ENCODE results near the gene PPM1L.

Gene PPM1L

DNA sequence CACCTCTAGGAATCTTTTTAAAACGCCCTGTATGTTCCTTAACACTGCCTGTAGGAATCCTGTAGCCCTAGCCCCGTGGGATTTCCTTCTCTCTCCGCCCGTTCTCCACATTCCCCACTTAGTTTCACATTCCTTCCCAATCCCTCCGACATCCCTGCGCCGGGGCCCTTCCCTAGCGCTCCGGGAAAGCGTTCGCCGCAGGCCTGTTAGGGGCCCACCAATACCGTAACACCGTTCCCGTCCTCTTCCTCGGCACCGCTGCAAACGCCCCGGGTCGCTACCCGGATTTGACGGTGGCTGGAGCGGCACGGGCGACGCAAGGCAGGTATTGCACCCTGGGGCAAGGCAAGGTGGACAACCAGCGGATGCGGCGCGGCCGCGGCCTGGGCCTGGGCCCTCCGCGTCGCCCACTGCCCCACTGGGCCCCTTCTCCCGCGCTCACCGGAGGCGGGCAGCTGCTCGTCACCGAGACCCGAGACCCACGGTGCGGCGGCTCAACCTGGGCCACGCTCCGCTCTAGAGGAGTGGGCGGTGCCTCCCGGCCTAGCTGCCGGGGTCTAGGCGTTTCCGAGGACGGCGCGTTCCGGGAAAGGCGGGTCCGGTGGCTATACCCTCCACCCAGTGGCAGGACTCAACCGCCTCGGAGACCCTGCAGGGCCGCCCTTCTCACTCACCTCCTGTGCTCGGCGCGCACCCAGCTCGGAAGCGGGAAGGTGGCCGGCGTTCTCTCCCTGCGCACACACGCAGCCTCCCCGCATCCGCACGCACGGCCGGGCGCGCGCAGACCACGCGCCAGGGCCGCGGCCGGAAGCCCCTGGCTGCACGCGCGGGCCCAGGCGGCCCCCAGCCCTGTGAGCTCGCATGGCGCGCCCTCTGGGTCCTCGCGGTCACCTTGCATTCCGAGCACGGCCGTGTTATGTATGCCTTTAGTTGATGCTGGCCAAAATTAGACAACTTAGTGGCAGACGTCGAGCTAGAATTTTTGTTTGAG, 348.8 kb downstream of the PPM1L start, which contains the start of gene B3GALNT1:
Gene B3GALNT1, minus strand, starts transcription at position 789 of the 991 bp plus-strand sequence. CDS start 18,595 bp downstream, outside the sequence.
- DNase-seq: peak; percentile 50

DNA sequence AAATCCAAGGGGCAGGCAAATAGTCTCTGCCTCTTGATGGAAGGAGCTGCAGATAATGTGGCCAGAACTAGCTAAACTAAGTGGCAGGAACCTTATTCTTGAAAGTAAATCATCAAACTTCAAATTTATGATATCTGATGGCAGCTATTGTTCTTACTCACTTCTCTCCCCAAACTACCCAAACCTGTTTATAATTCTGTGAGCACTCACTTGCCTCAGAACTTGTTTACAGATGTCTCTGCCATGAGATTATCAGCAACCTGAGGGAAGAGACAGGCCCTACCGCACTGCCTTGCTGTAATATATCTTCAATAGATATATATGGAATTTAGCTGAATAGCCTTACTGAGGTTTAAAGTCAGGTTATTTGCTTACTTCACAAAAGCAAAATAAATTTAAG, 351.3 kb downstream of the PPM1L start:
- no peak for DNase-seq

DNA sequence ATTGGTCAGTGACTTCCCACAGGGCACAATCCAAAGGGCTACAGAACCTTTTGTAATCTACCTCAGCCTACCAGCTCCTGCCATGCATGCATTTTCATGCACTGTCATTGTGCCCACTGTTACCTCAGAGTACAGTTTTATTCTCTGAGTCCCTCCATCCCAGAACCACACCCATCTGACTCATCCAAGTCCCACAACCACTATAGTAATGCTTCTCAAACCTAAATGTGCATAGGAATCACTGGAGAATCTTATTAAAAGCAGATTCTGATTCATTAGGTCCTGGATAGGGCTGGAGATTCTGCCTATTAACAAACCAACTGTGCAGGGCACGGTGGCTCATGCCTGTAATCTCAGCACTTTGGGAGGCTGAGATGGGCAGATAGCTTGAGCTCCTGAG, 352.8 kb downstream of the PPM1L start:
- no peak for DNase-seq

DNA sequence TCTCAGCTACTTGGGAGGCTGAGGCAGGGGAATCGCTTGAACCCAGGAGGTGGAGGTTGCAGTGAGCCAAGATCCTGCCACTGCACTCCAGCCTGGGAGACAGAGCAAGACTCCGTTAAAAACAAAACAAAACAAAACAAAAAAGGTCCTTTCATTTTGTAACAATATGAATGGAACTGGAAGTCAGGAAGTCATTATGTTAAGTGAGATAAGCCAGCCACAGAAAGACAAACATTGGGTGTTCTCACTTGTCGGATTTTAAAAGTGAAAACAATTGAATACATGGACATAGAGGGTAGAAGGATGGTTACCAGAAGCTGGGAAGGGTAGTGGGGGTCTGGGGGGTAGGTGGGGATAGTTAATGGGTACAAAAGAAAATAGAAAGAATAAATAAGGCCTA, 361.6 kb downstream of the PPM1L start:
- DNase-seq: no peak

DNA sequence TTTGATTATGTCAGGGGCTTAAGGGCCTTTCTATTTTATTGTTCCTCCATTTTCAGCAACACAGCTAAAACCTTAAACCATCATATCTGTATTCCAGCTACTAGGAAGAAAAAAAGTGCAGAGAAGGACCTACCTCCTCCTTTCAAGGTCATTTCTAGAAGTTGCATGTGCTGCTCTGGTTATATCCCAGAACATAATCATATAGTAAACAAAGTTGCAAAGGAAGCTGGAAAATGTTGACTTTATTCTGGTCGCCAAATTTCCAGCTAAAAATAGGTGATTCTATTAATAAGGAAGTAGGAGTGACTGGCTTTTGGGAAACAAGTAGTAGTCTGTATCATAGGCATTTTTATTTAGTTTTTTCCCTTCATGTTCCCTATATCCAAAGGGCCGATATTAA, 370.5 kb downstream of the PPM1L start:
- no peak for DNase-seq

Measured in NCI-H82 (cell line).